Activated T-cell treated with anti-CD3 and anti-CD28 coated beads, Interleukin-2, amount 50 U/mL, for 72 hours (primary cell): ENCODE measurements around the gene ITGA4. TPM values are rescaled to one million over a fixed set of nuclear protein-coding genes. Genes with fewer than 3 reads are reported as not detected.
A peak's percentile ranks its signal among the peaks of the same experiment; 100 is the strongest.

Source experiments
- ATAC-seq, 2 donors: fragments of 150-1000 bp; cut with Tn5 transposase; replicated peaks in 1 of 2; 2 replicates each; pipeline ENCODE4 v1.10.0; 2021; ENCODE audit warnings: moderate library complexity in 2 of 2, mild to moderate bottlenecking in 1 of 2
- DNase-seq, 2 donors: peaks; one replicate each; pipeline ENCODE4 v3.0.0; 2021 to 2022; ENCODE audit warnings: mixed read lengths in 1 of 2
- H3K27ac Mint-ChIP-seq: one replicate; pipeline ENCODE4 v1.8.0; 2022; ENCODE audit warnings: mild to moderate bottlenecking, moderate library complexity, mixed read lengths
- H3K27me3 Mint-ChIP-seq: one replicate; pipeline ENCODE4 v1.8.0; 2022; ENCODE audit warnings: low read depth, mixed read lengths
- H3K36me3 Mint-ChIP-seq, 2 donors: one replicate each; pipeline ENCODE4 v1.8.0; 2022; ENCODE audit warnings: mixed read lengths in 2 of 2, mild to moderate bottlenecking in 1 of 2; ENCODE audit not compliant: insufficient read depth in 2 of 2
- H3K4me1 Mint-ChIP-seq: one replicate; pipeline ENCODE4 v1.8.0; 2022; ENCODE audit warnings: low read depth, mixed read lengths
- H3K4me3 Mint-ChIP-seq, 2 donors: one replicate each; pipeline ENCODE4 v1.8.0; 2022; ENCODE audit warnings: mild to moderate bottlenecking in 2 of 2, mixed read lengths in 2 of 2, moderate library complexity in 2 of 2
- H3K9me3 Mint-ChIP-seq, 2 donors: one replicate each; pipeline ENCODE4 v1.8.0; 2022; ENCODE audit warnings: mixed read lengths in 2 of 2
- total RNA-seq, 2 donors: library from RNA; stranded (reverse); gene quantifications; one replicate each; pipeline ENCODE4 v1.2.3, GENCODE V29; 2022

Gene ITGA4
- total RNA-seq, 2 donors from 2014 or later = 47.3 to 47.5 TPM

- no peak for ATAC-seq
- H3K36me3 Mint-ChIP-seq = peaks cover 8 to 29% of the 10 kb centered on the region in 2 donors
- peak overlapping the region; percentile 70 for H3K27ac Mint-ChIP-seq
Measured at GRCh38 chr2:181484851-181485637, 27.9 kb downstream of the ITGA4 start.

GRCh38 chr2:181485638-181485946 lies 28.4 kb downstream of the ITGA4 start:
- Mint-ChIP-seq H3K4me3 (no peak overlapping the region), H3K36me3 (peaks cover 8 to 29% of the 10 kb centered on the region in 2 donors), H3K27me3 (no peaks in the 10 kb centered on the region), H3K9me3 (no peaks in the 10 kb centered on the region), H3K4me1 (peaks cover 6% of the 10 kb centered on the region), H3K27ac (peak overlapping the region; percentile 70)
- no peak for DNase-seq
- no peak for ATAC-seq

More at GRCh38 chr2:181484851-181485637, 27.9 kb downstream of the ITGA4 start:
- DNase-seq = no peak
- Mint-ChIP-seq H3K4me3 (no peak overlapping the region), H3K27me3 (no peaks in the 10 kb centered on the region), H3K4me1 (peaks cover 6% of the 10 kb centered on the region), H3K9me3 (no peaks in the 10 kb centered on the region)

GRCh38 chr2:181499231-181499630 lies 42.0 kb downstream of the ITGA4 start:
- Mint-ChIP-seq H3K27ac (no peak overlapping the region), H3K4me1 (no peaks in the 10 kb centered on the region), H3K4me3 (no peak overlapping the region), H3K9me3 (no peaks in the 10 kb centered on the region), H3K36me3 (peaks cover 3 to 12% of the 10 kb centered on the region in 2 donors), H3K27me3 (no peaks in the 10 kb centered on the region)
- no peak for ATAC-seq
- DNase-seq = no peak

DNA sequence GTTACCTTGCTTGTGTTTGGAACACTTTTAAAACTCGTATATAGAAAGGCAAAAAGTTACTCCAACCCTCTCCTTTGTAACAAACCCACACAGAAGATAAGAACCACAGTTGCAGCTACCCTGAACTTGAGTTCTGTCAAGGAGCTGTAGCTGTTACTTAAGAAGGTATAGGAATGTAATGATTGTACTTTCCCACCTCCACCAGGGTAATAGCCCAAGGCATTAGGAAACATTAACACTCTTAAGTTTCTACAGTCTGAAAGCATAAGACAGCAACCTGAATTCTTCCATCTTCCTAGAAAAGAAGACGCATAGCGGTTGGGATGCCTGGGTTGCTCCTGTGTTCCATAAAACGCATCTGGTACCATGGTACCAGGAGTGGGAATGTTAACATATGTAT lies 43.0 kb downstream of the ITGA4 start:
- H3K27ac Mint-ChIP-seq = no peak overlapping the region
- no peaks in the 10 kb centered on the region for H3K9me3 Mint-ChIP-seq
- no peak for ATAC-seq
- no peak for DNase-seq
- no peaks in the 10 kb centered on the region for H3K27me3 Mint-ChIP-seq
- no peaks in the 10 kb centered on the region for H3K4me1 Mint-ChIP-seq
- H3K4me3 Mint-ChIP-seq = no peak overlapping the region
- H3K36me3 Mint-ChIP-seq = peaks cover 3 to 10% of the 10 kb centered on the region in 2 donors

- H3K4me1 Mint-ChIP-seq = peaks cover 10% of the 10 kb centered on the region
- H3K27me3 Mint-ChIP-seq = no peaks in the 10 kb centered on the region
- H3K9me3 Mint-ChIP-seq = no peaks in the 10 kb centered on the region
- H3K4me3 Mint-ChIP-seq = no peak overlapping the region
- ATAC-seq (no peak), DNase-seq (no peak)
- H3K36me3 Mint-ChIP-seq = peaks cover 8 to 31% of the 10 kb centered on the region in 2 donors
- H3K27ac Mint-ChIP-seq = no peak overlapping the region
Measured at GRCh38 chr2:181515719-181516118, 58.5 kb downstream of the ITGA4 start.

GRCh38 chr2:181516992-181517391 lies 59.8 kb downstream of the ITGA4 start:
- Mint-ChIP-seq H3K9me3 (no peaks in the 10 kb centered on the region), H3K27ac (peak overlapping the region; percentile 58), H3K4me1 (peaks cover 10% of the 10 kb centered on the region), H3K36me3 (peaks cover 6 to 22% of the 10 kb centered on the region in 2 donors), H3K27me3 (no peaks in the 10 kb centered on the region), H3K4me3 (no peak overlapping the region)
- DNase-seq (no peak), ATAC-seq (no peak)

GRCh38 chr2:181517685-181518301 lies 60.6 kb downstream of the ITGA4 start:
- H3K27ac Mint-ChIP-seq = peak overlapping the region; percentile 7
- ATAC-seq (no peak), DNase-seq (no peak)
- no peaks in the 10 kb centered on the region for H3K9me3 Mint-ChIP-seq
- H3K36me3 Mint-ChIP-seq = peaks cover 2 to 18% of the 10 kb centered on the region in 2 donors
- no peaks in the 10 kb centered on the region for H3K27me3 Mint-ChIP-seq
- peaks cover 10% of the 10 kb centered on the region for H3K4me1 Mint-ChIP-seq
- no peak overlapping the region for H3K4me3 Mint-ChIP-seq

DNA sequence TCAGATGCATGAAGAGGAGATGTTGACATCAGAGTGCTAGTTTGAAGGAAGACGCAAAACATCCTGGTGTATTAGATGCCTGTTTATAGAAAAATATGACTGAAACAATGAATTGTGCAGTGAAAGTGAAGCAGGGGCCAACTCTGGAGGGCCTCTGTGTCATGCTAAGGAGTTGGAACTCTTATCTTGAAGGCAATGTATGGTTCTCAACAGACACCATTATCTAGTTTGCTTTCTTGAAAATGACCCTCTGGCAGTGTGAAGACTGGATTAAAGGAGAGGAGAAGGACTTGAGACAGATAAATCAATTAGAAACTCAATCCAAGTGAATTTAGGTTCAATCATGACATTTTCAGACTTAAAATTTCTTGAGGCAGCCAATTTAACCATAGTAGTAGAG lies 63.1 kb downstream of the ITGA4 start:
- H3K36me3 Mint-ChIP-seq = peaks cover under 1 to 7% of the 10 kb centered on the region in 2 donors
- H3K9me3 Mint-ChIP-seq = no peaks in the 10 kb centered on the region
- H3K27me3 Mint-ChIP-seq = no peaks in the 10 kb centered on the region
- DNase-seq = no peak
- no peak overlapping the region for H3K4me3 Mint-ChIP-seq
- peaks cover 10% of the 10 kb centered on the region for H3K4me1 Mint-ChIP-seq
- peak overlapping the region; percentile 0 for H3K27ac Mint-ChIP-seq
- no peak for ATAC-seq

DNA sequence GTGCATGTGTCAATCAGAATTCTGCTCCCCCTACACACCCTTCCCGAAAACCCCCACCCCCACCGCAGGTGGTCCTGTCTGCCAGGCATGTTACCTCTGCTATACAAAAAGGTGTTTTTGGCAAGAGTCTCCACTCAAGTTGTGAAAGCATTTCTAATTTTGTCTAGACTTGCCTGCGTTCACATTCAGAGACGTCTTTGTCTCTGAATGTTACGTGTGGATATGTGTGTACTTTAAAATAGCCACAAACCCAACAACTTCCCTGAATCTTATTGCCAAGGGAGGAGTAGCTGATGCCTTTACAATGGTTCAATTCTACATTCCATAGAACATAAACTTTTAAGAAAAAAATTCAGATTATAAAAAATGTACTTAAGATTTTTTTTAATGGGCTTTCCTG lies 66.6 kb downstream of the ITGA4 start:
- DNase-seq (no peak), ATAC-seq (no peak)
- Mint-ChIP-seq H3K9me3 (no peaks in the 10 kb centered on the region), H3K27me3 (no peaks in the 10 kb centered on the region), H3K4me3 (no peak overlapping the region), H3K27ac (no peak overlapping the region), H3K36me3 (peaks cover 12 to 25% of the 10 kb centered on the region in 2 donors), H3K4me1 (no peaks in the 10 kb centered on the region)

DNA sequence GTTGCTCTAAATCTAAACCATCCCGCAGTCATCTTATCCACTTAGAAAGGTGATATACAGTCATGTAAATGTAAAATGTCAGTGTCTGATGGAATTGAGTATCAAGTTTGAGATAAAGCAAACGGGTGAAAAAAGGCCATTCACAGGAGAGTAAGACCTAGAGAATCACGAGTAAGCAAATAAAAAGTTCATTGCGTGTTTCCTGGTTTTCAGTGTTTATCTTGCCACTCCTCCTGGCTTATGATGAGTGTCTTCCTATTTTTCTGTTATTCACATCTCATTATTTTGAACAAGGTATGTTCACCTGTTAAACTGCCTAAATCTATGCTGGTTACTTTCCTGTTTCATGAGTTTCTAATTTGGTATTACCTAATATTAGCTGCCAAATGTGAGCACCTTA lies 68.8 kb downstream of the ITGA4 start:
- Mint-ChIP-seq H3K27ac (peak overlapping the region; percentile 88), H3K36me3 (peaks cover 12 to 35% of the 10 kb centered on the region in 2 donors), H3K4me3 (no peak overlapping the region), H3K9me3 (no peaks in the 10 kb centered on the region), H3K27me3 (no peaks in the 10 kb centered on the region), H3K4me1 (no peaks in the 10 kb centered on the region)
- ATAC-seq = no peak
- DNase-seq = no peak

- ATAC-seq (no peak), DNase-seq (no peak)
- Mint-ChIP-seq H3K27ac (no peak overlapping the region), H3K27me3 (no peaks in the 10 kb centered on the region), H3K9me3 (no peaks in the 10 kb centered on the region), H3K4me3 (no peak overlapping the region), H3K36me3 (peaks cover 12 to 36% of the 10 kb centered on the region in 2 donors), H3K4me1 (no peaks in the 10 kb centered on the region)
Measured at GRCh38 chr2:181527058-181527457, 69.9 kb downstream of the ITGA4 start.

GRCh38 chr2:181528441-181528840 lies 71.3 kb downstream of the ITGA4 start:
- Mint-ChIP-seq H3K27ac (no peak overlapping the region), H3K9me3 (no peaks in the 10 kb centered on the region), H3K36me3 (peaks cover 12 to 36% of the 10 kb centered on the region in 2 donors), H3K4me1 (no peaks in the 10 kb centered on the region), H3K4me3 (no peak overlapping the region), H3K27me3 (no peaks in the 10 kb centered on the region)
- ATAC-seq (no peak), DNase-seq (no peak)

- Mint-ChIP-seq H3K4me1 (no peaks in the 10 kb centered on the region), H3K27ac (no peak overlapping the region), H3K4me3 (no peak overlapping the region), H3K27me3 (no peaks in the 10 kb centered on the region), H3K36me3 (peaks cover 13 to 34% of the 10 kb centered on the region in 2 donors), H3K9me3 (no peaks in the 10 kb centered on the region)
- no peak for ATAC-seq
- DNase-seq = no peak
Measured at GRCh38 chr2:181536730-181537129, 79.5 kb downstream of the ITGA4 start.
